ENCODE measurements around the gene CUEDC1.

CUEDC1 gene

GRCh38 chr17:57856792-57857620, 98.2 kb downstream of the CUEDC1 start:
- H3K4me3 ChIP-seq (ENCODE audit: control insufficient read depth, low read depth, low read length), result no peak overlapping the region
- TF ChIP-seq CTCF (IDR thresholded peaks at IDR 0.05; ENCODE audit: control insufficient read depth, insufficient read depth, low read depth, low read length, missing control alignments), result no peak
- DNase-seq (ENCODE audit: low read depth), result no peak

DNA sequence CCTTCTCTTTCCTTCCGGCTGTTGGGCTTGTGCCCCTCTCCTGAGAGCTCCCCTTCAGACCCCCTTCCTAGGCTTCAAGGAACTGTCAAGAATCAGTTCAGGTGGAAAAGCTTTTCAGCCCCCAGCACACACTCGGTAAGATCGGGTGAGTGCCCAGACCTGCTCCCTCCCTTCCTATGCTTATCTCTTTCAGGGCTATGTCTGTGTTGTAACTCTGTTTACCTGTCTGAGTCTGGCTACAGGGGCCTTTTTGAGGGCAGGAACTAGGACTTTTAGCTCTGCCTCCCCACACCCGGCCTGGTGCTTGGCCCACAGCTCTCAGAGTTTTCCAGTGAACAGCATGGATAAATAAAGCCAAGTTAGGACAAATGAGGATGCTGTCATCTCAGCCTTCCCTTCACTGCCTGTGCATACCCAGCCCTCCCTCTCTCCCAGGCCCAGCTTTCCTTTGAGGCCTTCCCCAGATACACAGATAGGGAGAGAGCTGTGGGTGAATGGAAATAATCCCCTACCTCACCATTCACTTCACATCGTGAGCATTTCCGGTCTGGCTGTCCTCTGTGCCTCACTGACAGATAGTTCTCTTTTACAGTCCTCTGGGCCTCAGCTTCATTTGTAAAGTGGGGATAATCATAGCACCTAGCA, 99.7 kb downstream of the CUEDC1 start:
- TF ChIP-seq CTCF (IDR thresholded peaks at IDR 0.05; ENCODE audit: control insufficient read depth, insufficient read depth, low read depth, low read length, missing control alignments), result no peak
- H3K4me3 ChIP-seq (ENCODE audit: control insufficient read depth, low read depth, low read length), result no peak overlapping the region
- no peak for DNase-seq (ENCODE audit: low read depth)

- H3K4me3 ChIP-seq (ENCODE audit: control insufficient read depth, low read depth, low read length), result no peak overlapping the region
- no peak for DNase-seq (ENCODE audit: low read depth)
- TF ChIP-seq CTCF (IDR thresholded peaks at IDR 0.05; ENCODE audit: control insufficient read depth, insufficient read depth, low read depth, low read length, missing control alignments), result no peak
Measured at GRCh38 chr17:57853695-57854094, 101.5 kb downstream of the CUEDC1 start.

GRCh38 chr17:57852955-57853328, 102.3 kb downstream of the CUEDC1 start:
- DNase-seq (ENCODE audit: low read depth), result no peak

GRCh38 chr17:57852092-57852954, 102.9 kb downstream of the CUEDC1 start:
- TF ChIP-seq CTCF (IDR thresholded peaks at IDR 0.05; ENCODE audit: control insufficient read depth, insufficient read depth, low read depth, low read length, missing control alignments), result no peak
- no peak for DNase-seq (ENCODE audit: low read depth)
- no peak overlapping the region for H3K4me3 ChIP-seq (ENCODE audit: control insufficient read depth, low read depth, low read length)

More at GRCh38 chr17:57852955-57853328, 102.3 kb downstream of the CUEDC1 start:
- TF ChIP-seq CTCF (IDR thresholded peaks at IDR 0.05; ENCODE audit: control insufficient read depth, insufficient read depth, low read depth, low read length, missing control alignments), result no peak
- H3K4me3 ChIP-seq (ENCODE audit: control insufficient read depth, low read depth, low read length), result no peak overlapping the region

Measured in AG09309 (cell line).